ENCODE data around the gene OR5H6. TPM values are rescaled to one million over a fixed set of nuclear protein-coding genes. Genes with fewer than 3 reads are reported as not detected.
"Not testable (repeated sequence)": the region's sequence is repeated elsewhere in the genome, so short reads cannot be mapped to it uniquely, and the experiment has no call there.

Gene OR5H6
- total RNA-seq (2014; rRNA removed; shearing (Covaris generic)): not detected in 2 replicates

DNA sequence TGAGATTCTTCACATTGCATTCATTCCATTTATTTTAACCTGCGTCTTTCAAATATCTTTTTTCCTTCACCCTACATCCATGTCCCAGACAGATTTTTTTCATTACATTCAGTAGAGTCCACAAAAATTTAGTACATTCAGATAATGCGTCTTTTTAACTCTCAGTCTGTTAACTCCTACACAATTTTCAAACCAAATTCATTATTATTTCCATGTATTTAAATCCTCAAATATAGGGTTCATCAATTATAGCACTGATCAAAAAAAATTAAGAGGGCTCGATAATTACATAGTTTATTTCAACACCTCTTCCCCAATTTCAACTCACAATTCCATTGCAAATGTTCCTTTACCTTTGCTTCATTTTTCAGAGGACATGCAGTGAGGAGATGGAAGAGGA, at the start of gene OR5H6:
OR5H6 (plus strand) TSS at position 301 of the 400 bp plus-strand sequence; CDS start at position 390, 89 bp downstream.
- no peak for DNase-seq (ENCODE audit: low read depth)

DNA sequence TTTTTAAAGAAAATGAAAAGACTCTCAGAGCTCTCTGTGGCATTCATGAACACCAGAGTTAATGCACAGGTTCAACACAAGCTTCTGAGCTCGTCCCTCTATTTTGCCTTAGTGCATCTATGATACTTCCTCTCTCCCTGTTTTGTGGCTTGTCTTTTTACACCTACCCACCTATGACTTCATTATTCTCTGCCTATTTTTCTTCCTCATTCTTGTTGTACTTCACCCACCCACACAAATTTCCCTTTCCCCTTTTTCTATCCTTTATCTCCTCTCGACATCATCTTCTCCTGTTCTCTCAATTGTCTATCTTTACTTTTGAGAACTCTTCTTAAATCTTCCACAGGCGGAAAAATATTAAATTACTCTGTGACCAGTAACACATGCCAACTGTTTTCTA, 49.0 kb upstream of the OR5H6 start:
- DNase-seq (ENCODE audit: low read depth): no peak

DNA sequence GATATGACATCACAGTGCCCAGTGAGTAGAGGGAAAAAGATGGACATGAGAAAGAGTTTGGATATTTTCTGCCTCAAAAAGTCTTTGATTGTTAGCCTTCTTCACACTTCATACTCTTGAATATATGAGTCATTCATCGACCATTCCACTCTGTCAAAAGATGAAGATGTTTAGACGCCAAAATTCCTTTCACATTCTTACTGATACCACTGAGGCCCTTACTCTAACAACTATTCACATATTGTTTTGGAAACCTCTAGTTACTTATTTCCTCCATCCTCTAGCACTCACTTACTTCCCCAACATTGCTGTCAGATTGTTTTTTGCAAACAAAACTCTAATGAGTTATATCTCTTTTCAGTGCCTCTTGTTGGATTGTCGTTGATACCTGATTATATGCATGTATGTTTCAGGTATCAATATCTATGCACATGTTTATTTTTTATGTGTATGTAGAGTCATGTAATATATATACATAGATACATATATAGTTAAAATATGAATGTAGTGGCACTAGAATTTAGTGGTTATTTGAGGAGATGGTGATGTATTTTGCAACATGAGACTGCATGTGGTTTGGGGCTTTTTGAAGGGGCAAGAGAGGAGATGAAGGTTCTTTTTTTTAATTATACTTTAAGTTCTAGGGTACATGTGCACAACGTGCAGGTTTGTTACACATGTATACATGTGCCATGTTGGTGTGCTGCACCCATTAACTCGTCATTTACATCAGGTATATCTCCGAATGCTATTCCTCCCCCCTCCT, 40.0 kb upstream of the OR5H6 start:
- no peak for DNase-seq (ENCODE audit: low read depth)

DNA sequence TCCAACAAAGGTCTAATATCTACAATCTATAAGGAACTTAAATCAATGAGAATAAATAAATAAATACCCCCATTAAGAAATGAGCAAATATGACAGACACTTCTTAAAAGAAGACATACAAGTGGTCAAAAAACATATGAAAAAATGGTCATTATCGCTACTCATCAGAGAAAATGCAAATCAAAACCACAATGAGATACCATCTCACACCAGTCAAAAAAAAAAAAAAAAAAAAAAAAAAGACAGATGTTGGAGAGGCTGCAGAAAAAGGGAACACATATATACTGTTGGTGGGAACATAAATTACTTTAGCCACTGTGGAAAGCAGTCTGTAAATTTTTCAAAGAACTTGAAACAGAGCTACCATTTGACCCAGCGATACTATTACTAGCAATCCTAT, 31.6 kb upstream of the OR5H6 start:
- DNase-seq (ENCODE audit: low read depth): no peak

DNA sequence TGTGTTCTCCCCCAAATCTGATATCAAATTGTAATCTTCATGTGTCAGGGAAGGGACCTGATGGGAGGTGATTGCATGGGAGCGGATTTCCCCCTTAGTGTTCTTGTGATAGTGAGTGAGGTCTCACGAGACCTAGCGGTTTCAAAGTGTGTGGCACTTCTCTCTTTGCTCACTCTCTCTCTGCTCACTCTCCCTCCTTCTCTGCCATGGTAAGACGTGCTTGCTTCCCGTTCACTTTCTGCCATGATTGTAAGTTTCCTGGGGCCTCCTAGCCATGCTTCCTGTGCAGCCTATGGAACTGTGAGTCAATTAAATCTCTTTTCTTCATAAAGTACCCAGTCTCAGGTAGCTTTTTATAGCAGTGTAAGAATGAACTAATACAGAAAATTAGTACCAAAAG, 30.6 kb upstream of the OR5H6 start:
- DNase-seq (ENCODE audit: low read depth): no peak

DNA sequence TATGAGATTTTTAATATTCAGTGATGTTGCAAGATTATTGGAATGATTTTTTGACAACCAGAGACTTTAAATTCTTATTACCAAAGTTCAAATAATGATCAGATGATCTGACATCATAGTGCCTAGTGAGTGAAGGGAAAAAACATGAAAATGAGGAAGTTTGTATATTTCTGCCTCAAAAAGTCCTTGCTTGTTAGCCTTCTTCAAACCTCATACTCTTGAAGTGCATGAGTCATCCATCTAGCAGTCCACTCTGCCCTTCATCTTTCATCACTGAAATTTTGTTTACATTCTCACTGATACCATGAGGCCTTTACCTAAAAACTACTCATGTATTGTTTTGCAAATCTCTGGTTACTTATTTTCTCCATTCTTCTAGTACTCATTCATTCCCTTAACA, 23.9 kb upstream of the OR5H6 start:
- no peak for DNase-seq (ENCODE audit: low read depth)

DNA sequence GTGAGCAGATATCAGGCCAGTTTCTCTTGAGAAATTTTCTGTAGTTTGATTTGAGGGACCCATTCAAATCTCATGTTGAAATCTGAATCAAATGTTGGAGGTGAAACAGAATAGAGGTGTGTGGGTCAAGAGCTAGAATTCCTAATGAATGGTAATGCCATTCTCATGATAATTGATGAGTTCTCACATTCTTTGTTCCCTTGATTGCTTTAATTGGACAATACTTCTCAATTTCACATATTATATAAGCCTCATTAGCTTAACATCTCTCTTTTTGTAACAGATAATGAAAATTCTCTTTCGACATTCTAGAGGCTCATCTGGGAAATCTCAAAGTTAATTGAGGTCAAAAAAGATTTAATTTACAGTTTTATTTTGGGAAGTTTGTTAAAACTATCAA, 21.9 kb upstream of the OR5H6 start:
- no peak for DNase-seq (ENCODE audit: low read depth)

DNA sequence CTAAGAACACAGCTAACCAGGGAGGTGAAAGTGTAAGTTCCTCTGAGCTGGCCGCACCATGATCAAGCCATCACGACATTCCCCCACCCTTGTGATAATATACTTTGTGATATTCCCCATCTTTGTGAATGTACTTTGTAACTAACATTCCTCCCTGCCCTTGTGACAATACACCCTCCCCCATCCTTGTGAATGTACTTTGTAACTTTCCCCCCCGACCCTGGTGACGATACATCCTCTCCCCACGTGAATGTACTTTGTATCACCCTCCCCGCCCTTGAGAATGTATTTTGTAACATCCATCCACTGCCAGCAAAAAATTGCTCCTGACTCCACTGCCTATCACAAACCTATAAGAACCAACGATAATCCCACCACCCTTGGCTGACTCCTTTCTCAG, 20.2 kb upstream of the OR5H6 start:
- DNase-seq (ENCODE audit: low read depth): no peak

DNA sequence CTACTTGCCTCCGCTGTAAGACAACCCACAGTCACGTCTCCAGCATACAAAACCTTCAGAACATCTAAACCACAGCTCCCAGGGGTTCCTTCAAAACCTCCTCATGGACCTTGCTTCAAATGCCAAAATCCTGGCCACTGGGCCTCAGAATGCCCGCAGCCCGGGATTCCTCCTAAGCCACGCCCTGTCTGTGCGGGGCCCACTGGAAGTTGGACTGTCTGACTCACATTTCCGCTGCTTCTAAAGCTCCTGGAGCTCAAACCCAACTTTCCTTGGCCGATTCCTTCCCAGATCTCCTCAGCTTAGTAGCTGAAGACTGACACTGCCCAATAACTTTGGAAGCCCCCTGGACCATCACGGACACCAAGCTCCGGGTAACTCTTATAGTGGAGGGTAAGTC, 17.9 kb upstream of the OR5H6 start:
- peak; percentile 45 for DNase-seq (ENCODE audit: low read depth)

DNA sequence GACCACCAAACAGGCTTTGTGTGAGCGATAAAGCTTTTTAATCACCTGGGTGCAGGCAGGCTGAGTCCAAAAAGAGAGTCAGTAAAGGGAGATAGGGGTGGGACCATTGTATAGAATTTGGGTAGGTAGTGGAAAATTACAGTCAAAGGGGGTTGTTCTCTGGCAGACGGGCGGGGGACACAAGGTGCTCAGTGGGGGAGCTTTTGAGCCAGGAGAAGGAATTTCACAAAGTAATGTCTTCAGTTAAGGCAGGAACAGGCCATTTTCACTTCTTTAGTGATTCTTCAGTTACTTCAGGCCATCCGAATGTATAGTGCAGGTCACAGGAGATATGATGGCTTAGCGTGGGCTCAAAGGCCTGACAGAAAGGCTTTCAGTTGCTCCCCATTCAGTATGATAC, 8.0 kb upstream of the OR5H6 start:
- DNase-seq (ENCODE audit: low read depth): not testable (repeated sequence)

DNA sequence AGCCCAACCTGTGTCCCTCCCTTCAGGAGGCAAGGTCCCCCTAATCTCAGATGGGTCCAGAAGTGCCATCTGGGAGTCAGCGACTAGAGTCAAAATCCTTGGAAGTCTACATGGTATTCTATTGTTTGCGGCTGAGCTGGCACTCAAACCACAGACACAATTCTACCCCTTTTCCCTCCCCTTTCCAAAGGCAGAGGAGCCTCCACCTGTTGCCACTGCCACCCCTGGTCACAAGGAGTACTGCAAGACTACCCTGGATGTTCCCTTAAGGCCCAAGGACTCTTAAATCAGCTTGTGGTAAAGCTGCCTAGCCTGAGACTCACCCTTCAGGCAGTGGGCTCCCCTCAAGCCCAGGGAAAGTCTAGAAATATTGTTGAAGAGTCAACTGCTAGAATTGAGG, 4.3 kb upstream of the OR5H6 start:
- DNase-seq (ENCODE audit: low read depth): no peak

DNA sequence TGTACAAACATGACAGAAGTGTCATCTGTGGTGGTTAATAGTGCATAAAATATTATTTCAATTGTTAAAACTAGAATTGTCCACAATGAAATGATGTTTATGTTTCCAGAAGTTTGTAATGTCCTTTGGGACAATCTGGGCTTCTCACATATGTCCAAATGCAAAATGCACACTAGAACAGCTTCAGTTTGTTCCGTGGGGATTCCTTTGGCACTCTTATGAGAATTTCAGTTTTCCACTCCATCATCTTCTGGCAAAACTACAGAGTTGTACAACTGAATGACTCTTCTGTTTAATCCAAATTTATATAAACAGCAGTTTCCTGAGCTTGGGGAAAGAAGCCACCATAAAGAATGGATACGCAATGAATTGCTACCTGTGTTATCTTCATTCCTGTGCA, 2.0 kb upstream of the OR5H6 start:
- no peak for DNase-seq (ENCODE audit: low read depth)

DNA sequence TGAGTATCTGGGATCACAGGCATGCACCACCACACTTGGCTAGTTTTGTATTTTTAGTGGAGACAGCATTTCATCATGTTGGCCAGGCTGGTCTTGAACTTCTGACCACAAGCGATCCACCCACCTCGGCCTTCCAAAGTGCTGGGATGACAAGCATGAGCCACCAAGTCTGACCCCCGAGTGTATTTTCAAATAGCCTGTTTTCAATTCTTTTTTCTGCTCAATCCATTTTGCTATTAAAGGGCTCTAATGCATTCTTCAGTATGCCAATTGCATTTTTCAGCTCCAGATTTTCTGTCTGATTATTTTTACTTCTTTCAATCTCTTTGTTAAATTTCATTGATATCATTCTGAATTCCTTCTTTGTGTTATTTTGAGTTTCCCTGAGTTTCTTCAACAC, 5.8 kb downstream of the OR5H6 start:
- no peak for DNase-seq (ENCODE audit: low read depth)

DNA sequence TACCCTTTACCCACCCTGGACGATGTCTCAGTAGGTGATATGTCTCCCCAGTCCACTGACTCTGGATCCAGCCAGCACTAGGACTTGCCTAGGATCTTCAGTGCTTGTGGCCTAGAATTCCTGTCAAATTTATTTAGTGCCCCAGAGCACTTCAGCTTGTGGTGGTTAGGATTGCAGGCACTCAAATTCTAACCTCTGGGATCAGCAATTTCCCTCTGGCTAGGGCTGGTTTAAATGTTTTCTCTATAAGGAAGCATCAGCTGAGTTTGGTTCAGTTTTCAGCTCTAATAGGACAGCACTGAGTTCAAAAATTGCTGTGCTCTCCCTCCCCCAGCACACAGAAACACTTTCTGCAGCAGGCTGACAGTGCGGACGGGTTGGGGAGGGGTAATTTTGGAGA, 8.1 kb downstream of the OR5H6 start:
- no peak for DNase-seq (ENCODE audit: low read depth)

DNA sequence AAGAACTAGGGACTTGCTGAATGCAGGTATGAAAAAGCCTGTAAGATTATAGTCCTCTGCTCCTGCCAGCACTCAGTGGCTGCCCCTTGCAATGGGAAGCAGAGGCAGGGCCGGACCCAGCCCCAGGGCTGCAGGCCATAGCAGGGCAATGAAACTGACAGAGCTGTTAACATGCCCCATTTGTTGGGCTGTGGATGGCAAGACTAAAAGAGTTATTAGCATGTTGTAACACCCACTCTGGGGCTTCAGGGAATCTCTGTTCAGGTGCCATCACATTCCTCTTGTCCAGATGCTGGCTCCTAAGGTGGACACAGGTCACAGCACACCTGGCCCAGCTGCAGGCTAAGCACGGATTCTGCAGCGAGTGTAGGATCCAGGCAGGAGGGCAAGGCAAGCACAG, 10.9 kb downstream of the OR5H6 start:
- DNase-seq (ENCODE audit: low read depth): no peak

DNA sequence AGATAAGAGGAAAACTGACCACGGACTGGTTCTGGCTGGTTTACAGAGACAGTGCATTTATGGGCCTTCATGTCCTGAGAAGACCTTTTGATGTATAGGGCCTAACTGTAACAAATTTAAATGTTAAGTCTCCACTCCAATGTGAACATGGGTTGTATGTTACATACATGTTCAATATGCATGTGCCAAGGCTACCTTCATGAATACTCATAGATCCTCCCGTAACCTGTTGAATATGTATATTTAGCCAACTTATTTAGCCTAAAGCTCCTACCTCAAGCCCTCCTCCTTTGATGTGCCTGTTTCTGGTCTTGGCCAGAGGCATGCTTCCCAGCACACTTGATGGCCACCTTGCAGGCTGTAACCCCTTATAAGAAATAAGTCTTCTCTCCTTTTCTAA, 18.2 kb downstream of the OR5H6 start, which contains the start of gene OR5H2:
OR5H2 (plus strand) TSS at position 301 of the 400 bp plus-strand sequence. CDS start 398 bp downstream, outside the sequence.
- DNase-seq (ENCODE audit: low read depth): no peak

DNA sequence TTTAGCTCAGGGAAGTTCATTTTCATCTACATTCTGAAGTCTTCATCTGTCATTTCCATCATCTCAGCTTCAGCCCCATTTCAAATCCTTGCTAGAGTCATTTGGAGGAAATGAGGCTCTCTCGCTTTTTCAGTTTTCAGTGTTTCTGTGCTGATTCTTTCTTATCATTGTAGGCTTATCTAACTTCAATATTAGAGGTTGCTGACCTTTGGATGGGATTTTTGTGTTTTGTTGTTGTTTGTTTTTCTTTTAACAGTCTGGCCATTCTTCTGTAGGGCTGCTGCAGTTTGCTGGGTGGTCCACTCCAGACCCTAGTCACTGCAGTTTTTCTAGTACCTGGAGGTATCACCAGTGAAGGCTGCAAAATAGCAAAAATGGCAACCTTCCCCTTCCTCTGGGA, 26.9 kb downstream of the OR5H6 start:
- no peak for DNase-seq (ENCODE audit: low read depth)

DNA sequence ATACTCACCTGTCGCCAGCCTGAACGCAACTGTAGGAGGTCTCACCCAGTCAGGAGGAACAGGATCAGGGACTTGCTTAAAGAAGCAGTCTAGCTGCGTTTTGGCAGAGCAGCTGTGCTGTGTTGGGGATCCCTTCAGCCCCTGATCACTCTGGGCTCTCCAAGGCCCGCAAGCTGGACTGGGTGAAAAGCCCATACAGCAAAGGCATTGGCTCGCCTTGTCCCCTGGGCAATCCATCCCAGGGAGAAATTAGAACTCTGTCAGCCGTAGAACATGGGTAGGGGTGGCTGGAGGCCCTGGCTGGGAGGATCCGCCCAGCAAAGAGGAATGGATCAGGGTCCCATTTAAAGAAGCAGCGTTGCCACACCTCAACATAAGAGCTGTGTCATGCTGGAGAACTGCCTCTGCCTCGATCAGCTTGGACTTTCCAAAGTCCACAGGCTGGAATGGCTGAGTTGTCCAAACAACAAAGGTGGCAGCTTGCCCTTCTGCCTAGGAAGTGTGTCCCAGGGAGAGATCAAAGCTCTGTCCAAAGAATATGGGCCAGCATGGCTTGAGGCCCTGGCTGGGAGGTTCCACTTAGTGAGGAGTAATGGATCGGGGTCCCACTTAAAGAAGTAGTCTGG, 27.4 kb downstream of the OR5H6 start:
- DNase-seq (ENCODE audit: low read depth): no peak

Other genes with a start within 250 kb of the OR5H6 start
- gene GABRR3, start 228.9 kb upstream of the OR5H6 start, total RNA-seq (2014; rRNA removed; shearing (Covaris generic)): not detected in 2 replicates
- gene OR5AC2, start 177.1 kb upstream of the OR5H6 start, total RNA-seq (2014; rRNA removed; shearing (Covaris generic)): not detected in 2 replicates
- gene OR5H1, start 133.5 kb upstream of the OR5H6 start, total RNA-seq (2014; rRNA removed; shearing (Covaris generic)): not detected in 2 replicates
- gene OR5H14, start 116.8 kb upstream of the OR5H6 start, total RNA-seq (2014; rRNA removed; shearing (Covaris generic)): not detected in 2 replicates
- not detected in 2 replicates for gene OR5H15, start 97.5 kb upstream of the OR5H6 start, total RNA-seq (2014; rRNA removed; shearing (Covaris generic))
- not detected in 2 replicates for gene OR5H2, start 18.3 kb downstream of the OR5H6 start, total RNA-seq (2014; rRNA removed; shearing (Covaris generic))
- gene OR5K4, start 89.6 kb downstream of the OR5H6 start, total RNA-seq (2014; rRNA removed; shearing (Covaris generic)): not detected in 2 replicates
- not detected in 2 replicates for gene OR5K3, start 126.4 kb downstream of the OR5H6 start, total RNA-seq (2014; rRNA removed; shearing (Covaris generic))
- not detected in 2 replicates for gene OR5K1, start 199.0 kb downstream of the OR5H6 start, total RNA-seq (2014; rRNA removed; shearing (Covaris generic))
- gene OR5K2, start 233.4 kb downstream of the OR5H6 start, total RNA-seq (2014; rRNA removed; shearing (Covaris generic)): not detected in 2 replicates